ENCODE measurements around the gene MARVELD3. TPM values are rescaled to one million over a fixed set of nuclear protein-coding genes. Genes with fewer than 3 reads are reported as not detected.

MARVELD3 gene
- polyA plus RNA-seq, 2 of the 4 experiments (the other 2 are of a cell fraction) = 0.17 to 0.25 TPM

DNA sequence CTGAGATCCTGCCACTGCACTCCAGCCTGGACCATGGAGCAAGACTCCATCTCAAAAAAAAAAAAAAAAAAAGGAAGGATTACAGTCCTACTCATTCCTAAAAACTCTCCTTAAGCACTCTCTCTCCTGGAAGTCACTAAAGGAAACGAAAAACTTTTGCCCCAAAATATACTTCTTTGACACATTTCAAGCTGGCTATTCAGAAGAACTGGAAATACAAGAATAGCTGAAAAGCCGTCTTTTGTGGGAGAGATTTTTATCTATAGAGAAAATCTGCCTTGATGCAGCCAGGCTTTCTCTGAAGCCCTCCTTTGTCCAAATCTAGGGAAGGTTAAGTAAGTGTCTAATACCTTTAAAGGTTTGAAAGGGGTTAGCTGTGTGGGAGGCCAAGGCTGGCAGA is 16.9 kb upstream of the MARVELD3 start:
- ATAC-seq (no peak), FAIRE-seq (no peak), DNase-seq (ENCODE audit: low read depth in 1 of 2, low spot score in 1 of 2) (no peak)
- Histone ChIP-seq H3K4me2 (no peak overlapping the region), H3K4me1 (peaks cover 9% of the 10 kb centered on the region; the same call in 2 of the 3 replicates), H3K4me3 (no peak overlapping the region), H3K27ac (no peak overlapping the region), H3K9me3 (no peaks in the 10 kb centered on the region)
- 52% methylated on average over 2 of the region's 2 CpGs for WGBS (ENCODE audit: missing lambda C conversion rate)
- POLR2A ChIA-PET = interaction anchor here (1.3 kb wide), 1 partner anchor 44 kb away, joined by 8 read pairs; no protein-coding TSS in a partner anchor
- TF ChIP-seq HEYL (CRISPR knock-in tag; IDR thresholded peaks at IDR 0.05) = no peak
- no peak for TF ChIP-seq RCOR1 (IDR thresholded peaks at IDR 0.05; ENCODE audit: low read depth, low read length)
- no peak for TF ChIP-seq CHD2 (IDR thresholded peaks at IDR 0.05; ENCODE audit: low read length, partially characterized antibody)
- CTCF ChIA-PET = interaction anchor here (0.7 to 7.1 kb wide), 11 partner anchors 9 to 1065 kb away, joined by 3 to 91 read pairs (median 9); no protein-coding TSS in a partner anchor

DNA sequence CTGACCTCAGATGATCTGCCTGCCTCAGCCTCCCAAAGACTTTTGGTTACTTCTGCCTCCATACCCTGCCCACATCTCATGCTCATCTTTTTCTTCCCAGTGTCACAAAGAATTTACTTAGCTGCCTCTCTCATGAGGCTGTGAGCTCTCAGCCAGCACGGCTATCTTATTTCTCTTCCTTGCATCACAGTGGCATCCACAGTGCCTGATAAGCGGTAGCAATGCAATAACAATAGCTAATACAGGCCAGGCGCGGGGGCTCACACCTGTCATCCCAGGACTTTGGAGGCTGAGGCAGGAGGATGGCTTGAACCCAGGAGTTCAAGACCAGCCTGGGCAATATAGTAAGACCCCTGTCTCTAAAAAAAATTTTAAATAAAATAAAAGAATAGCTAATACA is 15.5 kb upstream of the MARVELD3 start:
- TF ChIP-seq CHD2 (IDR thresholded peaks at IDR 0.05; ENCODE audit: low read length, partially characterized antibody) (no peak), ZNF302 (CRISPR knock-in tag; IDR thresholded peaks at IDR 0.05) (no peak), EP300 (IDR thresholded peaks at IDR 0.05) (no peak), HDAC2 (IDR thresholded peaks at IDR 0.05) (no peak), KDM1A (IDR thresholded peaks at IDR 0.05; ENCODE audit: low read depth) (no peak), ZC3H11A (IDR thresholded peaks at IDR 0.05) (no peak), RCOR1 (IDR thresholded peaks at IDR 0.05; ENCODE audit: low read depth, low read length) (no peak), ESRRA (IDR thresholded peaks at IDR 0.05; ENCODE audit: borderline replicate concordance, low read length) (no peak), RNF2 (IDR thresholded peaks at IDR 0.05; ENCODE audit: borderline replicate concordance, low read depth) (no peak), KDM5A (IDR thresholded peaks at IDR 0.05) (no peak), POLR2AphosphoS2 (conservative IDR thresholded peaks at IDR 0.05; ENCODE audit: low read length) (no peak), HOXA7 (CRISPR knock-in tag; IDR thresholded peaks at IDR 0.05) (no peak), NPAS2 (CRISPR knock-in tag; IDR thresholded peaks at IDR 0.05; ENCODE audit: borderline replicate concordance) (no peak), RARB (CRISPR knock-in tag; IDR thresholded peaks at IDR 0.05) (no peak), NFE2L2 (conservative IDR thresholded peaks at IDR 0.05; ENCODE audit: low read length) (no peak)
- TF ChIP-seq, protein P1, sequence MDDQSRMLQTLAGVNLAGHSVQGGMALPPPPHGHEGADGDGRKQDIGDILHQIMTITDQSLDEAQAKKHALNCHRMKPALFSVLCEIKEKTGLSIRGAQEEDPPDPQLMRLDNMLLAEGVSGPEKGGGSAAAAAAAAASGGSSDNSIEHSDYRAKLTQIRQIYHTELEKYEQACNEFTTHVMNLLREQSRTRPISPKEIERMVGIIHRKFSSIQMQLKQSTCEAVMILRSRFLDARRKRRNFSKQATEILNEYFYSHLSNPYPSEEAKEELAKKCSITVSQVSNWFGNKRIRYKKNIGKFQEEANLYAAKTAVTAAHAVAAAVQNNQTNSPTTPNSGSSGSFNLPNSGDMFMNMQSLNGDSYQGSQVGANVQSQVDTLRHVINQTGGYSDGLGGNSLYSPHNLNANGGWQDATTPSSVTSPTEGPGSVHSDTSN (IDR thresholded peaks at IDR 0.05) = no peak
- TF ChIP-seq, protein P2, sequence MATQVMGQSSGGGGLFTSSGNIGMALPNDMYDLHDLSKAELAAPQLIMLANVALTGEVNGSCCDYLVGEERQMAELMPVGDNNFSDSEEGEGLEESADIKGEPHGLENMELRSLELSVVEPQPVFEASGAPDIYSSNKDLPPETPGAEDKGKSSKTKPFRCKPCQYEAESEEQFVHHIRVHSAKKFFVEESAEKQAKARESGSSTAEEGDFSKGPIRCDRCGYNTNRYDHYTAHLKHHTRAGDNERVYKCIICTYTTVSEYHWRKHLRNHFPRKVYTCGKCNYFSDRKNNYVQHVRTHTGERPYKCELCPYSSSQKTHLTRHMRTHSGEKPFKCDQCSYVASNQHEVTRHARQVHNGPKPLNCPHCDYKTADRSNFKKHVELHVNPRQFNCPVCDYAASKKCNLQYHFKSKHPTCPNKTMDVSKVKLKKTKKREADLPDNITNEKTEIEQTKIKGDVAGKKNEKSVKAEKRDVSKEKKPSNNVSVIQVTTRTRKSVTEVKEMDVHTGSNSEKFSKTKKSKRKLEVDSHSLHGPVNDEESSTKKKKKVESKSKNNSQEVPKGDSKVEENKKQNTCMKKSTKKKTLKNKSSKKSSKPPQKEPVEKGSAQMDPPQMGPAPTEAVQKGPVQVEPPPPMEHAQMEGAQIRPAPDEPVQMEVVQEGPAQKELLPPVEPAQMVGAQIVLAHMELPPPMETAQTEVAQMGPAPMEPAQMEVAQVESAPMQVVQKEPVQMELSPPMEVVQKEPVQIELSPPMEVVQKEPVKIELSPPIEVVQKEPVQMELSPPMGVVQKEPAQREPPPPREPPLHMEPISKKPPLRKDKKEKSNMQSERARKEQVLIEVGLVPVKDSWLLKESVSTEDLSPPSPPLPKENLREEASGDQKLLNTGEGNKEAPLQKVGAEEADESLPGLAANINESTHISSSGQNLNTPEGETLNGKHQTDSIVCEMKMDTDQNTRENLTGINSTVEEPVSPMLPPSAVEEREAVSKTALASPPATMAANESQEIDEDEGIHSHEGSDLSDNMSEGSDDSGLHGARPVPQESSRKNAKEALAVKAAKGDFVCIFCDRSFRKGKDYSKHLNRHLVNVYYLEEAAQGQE (IDR thresholded peaks at IDR 0.05) = no peak
- TF ChIP-seq, protein P3, sequence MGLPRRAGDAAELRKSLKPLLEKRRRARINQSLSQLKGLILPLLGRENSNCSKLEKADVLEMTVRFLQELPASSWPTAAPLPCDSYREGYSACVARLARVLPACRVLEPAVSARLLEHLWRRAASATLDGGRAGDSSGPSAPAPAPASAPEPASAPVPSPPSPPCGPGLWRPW (IDR thresholded peaks at IDR 0.05) = no peak
- FAIRE-seq (no peak), ATAC-seq (no peak), DNase-seq (ENCODE audit: low read depth in 1 of 2, low spot score in 1 of 2) (no peak)
- POLR2A ChIA-PET = interaction anchor here (0.9 to 1.9 kb wide), 2 partner anchors 46 to 198 kb away, joined by 4 to 22 read pairs; no protein-coding TSS in a partner anchor
- H3K27ac ChIP-seq = no peak overlapping the region; a peak in 1 of 6 replicates
- peak overlapping the region; percentile 72 for H3K4me2 ChIP-seq
- no peaks in the 10 kb centered on the region for H3K9me3 ChIP-seq
- peaks cover 9% of the 10 kb centered on the region; the same call in 2 of the 3 replicates for H3K4me1 ChIP-seq
- WGBS (ENCODE audit: missing lambda C conversion rate) = 56% methylated on average over 4 of the region's 4 CpGs
- H3K4me3 ChIP-seq = no peak overlapping the region
- CTCF ChIA-PET = interaction anchor here (0.6 to 7.1 kb wide), 54 partner anchors 8 to 853 kb away, joined by 3 to 91 read pairs (median 5); partner anchors contain the start of genes CHST4, TAT and ZNF23

Data from A549 (cell line).